Medulla oblongata (tissue), 1 donor: ENCODE results near the gene PRR3.

Experiments
- DNase-seq: peaks from one replicate; pipeline ENCODE4 v3.0.0-alpha.2; 2015; ENCODE audit errors: extremely low spot score

The PRR3 gene

DNA sequence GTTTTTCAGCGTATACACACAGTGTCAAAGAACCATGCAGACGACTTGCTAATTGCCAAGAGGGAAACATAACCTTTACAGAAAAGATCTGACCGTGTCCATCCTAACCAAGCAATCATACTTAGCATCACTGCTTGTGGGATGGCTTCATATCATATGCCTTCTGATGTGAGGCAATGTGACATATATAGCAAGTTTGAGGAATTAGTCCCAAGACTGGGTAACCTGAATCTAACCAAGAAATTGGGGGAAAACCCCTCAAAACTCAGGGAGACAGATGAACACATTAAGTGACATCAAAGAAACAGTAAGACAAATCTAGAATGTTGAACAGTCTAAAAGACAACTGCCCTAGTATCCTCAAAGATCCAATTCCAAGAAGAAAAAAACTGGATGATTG lies 19.2 kb upstream of the PRR3 start:
- no peak for DNase-seq

DNA sequence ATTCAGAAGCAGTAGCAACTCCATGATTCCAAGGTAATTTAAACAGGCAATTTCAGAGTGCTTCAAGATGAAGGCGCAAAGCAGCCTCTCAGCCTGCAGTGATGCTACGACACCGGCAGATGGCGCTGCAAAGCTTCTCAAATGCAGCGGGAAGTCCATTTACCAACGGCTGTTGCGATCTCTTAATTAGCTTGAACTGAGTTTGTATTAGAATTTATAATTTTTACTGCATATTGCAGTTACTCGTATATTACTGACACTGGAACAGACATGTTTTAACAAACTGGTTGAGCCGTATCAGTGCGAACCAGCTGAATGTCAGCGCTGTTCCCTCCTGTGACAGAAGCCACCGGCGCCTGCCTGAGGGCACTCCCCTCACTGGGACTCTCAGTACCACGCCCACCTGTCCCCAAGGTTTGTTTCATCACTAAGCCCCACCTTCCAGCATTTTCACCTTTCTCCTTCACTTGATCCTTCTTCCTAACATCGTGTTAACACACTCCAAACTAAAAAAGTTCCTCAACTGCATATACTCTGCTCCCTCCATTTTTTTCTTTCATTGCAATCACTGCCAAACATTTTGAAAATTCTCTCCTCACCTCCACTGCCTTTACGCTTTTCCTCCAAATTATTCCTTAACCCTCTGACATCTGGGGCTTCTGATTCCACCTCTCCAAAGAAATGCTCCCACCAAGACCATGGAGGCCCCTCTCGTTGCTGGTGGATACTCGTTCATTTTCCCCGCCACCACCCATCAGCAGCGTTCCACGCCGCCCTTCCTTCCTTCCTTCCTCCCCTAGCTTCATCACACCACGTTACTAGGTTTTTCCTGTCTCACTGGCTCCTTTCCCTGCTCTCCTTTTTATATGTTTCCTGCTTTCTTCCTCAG lies 15.3 kb upstream of the PRR3 start:
- peak; percentile 90 for DNase-seq

DNA sequence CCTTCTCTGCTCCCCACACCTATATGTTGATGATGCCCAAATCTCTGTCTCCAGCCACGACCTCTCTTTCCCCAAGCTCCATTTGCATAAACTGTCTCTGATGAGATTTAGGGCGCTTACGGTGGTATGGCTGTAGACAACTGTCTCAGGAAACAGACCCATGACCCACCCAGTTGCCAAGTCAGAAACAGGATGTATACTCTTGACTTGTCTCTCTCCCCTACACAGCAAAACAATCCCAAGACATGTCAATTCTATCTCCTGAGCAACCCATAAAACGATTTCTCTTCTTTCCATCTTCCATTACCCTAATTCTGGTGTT lies 14.7 kb upstream of the PRR3 start:
- no peak for DNase-seq

DNA sequence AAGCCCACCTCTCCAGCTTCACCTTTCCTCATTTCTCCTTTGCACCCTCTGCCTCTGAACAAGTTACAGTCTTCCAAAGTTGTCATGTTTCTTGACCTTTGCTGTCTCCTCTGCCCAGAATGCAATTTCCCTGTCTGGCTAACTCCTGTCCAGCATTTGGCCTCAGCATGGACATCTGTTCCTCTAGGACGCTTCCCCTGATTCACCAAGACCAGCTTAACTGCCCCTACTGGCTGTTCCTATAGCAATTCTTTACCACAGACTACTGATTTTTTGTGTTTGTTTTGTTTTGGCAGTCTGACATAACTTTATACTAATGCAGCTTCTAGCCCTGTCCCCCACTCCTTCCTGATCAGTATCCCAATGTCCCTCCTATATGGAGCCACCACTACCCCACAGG lies 14.2 kb upstream of the PRR3 start:
- DNase-seq: no peak

DNA sequence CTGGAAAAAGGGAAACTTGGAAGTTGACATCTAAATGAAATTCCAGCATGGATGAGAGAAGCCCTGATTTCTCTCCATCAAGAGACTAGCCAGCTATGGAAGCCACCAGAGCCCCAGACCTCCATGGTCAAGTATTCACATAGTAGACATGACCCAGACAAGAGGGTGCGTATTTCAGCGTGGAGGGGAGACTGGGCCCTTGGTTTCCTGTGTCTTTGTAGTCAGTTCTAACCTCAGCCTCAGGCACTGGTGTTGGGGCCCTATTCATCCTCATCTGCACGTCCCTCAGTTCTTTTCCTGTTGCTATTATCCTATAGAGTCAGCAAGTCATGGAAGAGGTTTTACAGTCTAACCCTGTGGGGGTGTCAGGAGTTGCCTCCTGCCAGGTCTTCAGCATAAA lies 13.3 kb upstream of the PRR3 start:
- DNase-seq: no peak

DNA sequence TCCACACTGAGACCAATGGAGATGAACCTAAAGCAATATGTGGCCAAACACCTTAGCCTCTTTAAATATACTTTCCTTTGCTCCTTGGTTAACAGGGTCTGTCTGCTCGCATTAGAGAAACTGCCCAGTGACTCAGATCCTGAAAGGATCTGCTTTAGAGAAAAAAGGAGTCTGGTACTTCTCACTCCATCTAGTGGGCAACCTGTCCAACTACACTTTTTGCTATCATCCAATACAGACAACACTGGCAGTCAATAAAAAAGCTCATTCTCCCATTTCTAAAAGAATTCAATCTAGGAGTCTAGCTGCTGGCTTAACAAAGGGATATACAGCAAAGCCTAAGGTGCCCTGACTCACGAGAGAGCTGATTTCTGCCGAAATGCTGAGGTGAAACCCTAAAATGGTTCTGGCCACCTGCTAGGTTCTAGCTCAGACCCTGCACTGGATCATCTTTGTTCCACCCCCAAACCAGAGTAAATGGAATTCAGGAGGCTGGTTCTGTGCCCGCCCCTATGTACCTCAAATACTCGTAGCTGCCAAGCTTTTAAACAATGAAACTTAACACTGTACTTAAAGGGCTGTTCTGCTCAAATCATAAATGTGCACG lies 12.3 kb upstream of the PRR3 start:
- peak; percentile 74 for DNase-seq

DNA sequence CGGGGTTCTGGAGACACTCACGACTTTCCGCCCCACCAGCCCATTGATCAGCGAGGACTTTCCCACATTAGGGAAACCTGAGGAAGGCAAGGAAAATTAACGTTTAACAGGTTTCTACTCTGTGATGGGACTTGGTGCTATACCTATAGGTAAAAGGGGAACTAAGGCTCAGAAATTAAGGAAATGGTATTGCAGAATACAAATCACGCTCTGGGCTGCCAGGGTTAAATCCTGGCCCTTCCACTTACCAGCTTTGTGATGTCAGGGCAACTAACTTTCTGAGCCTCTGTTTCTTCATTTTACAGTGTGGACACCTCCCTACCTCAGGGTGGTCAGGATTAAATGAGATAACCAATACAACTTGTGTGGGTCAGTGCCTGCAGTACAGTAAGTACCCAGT lies 9.6 kb upstream of the PRR3 start:
- DNase-seq: no peak

DNA sequence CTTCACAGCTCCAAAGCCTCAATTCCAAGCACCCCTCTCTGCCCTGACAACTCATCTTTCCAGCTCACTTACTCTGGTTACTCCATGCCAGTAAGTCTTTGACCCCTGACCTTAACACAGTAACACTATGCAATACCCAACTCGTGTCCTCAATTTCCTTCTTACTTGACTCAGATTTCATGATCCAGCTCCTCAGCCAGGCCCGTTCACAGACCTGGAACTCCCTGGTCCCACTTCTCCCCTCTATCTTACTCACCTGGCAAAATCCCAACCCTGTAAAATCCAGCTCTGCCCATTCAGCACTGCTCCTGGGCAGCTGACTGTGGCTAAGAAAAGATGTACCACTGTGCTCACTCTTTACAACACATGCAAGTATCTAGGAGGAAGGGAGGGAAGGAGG lies 8.7 kb upstream of the PRR3 start:
- DNase-seq: no peak

DNA sequence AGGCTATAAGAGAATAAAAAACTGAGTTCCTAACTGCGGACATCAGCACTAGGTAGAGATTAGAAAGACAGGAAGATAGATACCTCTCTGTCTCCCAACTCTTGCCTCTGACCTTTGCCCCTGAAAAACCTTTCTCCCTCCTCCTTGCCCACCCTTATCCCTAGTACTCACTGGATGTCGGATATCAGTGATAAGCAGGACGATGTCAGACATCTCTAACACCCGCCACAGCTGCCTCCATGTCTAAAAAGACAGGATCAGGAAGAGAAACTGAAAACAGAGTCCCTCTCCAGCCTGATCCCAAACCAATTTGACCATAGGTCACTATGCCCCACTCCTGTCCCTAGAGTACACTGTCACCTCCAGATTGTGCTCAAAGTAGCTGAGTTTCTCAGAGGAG lies 2.7 kb upstream of the PRR3 start:
- DNase-seq: no peak

DNA sequence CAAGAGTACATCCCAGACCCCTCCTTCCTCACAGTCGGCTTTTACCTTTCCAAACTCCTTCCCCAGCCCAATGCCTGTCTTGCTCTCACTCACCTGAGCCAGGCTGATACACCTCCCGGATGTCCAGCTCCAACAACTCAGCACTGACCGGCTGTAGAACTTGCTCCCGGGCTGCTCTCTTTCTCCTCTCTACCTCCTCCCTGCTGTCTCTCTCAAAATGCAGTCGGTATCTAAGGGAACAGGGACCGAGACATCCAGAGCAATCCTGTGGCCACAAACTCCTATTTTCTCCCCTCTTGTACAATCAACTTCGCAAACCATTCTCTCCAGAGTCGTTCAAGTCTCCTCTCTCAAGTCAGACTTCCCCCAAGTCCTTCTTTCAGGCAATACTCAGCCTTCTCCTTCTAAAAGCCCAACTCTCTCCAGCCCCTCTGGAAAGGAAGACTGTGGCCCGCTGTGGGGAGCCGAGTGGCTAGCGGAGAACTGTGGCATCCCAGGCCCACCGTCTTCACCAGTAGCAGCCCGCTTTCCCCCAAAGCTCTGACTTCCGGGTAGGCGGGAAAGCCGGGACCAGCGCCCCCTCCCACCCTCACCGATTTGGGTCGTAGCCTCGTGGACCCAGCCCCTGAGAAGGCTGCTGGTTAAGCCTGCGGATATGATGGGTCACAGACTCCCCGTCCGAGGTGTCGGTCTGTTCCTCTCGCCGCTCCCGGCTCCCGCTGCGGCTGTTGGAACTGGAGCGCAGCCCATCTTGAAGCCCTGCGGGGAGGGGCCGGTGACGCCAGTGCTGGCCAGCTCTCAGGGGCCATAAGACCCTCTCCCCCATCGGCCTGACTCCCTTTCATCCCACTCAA lies 1.9 kb upstream of the PRR3 start:
- DNase-seq: peak; percentile 42

DNA sequence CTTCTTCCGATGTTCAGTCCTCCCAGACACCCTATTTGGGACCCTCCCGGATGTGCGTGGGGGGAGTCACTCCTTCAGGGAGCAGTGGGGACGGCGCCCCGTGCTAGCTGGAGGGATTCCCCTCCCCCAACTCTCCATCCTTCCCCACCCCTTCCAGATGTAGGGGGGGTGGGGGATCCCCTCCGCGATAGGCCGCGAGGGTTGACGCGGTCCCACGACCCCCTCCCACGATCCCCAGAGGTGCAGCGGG lies 1.4 kb upstream of the PRR3 start:
- no peak for DNase-seq

DNA sequence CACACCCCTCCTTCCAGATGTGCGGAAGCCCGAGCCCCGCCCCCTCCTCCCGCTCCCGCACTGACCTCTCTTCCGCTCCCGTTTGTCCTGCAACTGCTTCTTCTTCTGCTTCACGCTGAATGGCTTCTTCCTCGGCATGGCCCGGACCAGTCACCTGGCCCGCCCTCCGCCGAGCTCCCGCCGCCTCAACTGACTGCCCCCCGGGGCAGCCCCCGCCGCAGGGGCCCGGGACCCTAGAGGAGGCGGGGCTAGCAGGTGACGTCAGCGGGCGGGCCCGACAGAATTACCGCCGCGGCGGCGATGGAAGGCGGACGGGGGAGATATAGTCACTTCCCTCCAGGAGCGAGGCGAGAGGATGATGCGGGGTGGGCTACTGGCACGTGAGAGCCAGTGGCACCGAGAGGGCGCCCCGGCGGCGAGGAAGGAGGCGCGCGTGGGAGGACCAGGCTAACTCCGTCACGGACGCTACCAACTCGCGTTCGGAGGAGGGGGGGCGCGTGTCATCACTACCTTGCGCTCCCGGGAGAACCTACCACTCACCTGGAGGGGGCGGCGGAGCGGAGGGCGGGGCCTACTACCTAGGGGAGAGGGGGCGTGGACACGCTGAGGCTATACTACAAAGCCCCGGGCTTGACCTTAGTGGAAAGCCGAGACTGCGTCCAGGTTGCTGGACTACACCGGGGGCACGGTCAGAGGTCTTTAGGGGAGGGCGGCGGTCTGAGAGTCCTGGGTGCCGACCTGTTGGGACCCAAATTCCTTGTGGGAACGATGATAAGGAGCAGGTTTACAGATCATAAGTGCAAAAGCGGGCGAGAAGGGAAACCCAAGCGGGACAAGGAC lies 809 bp upstream of the PRR3 start, which contains the start of gene GNL1:
Gene GNL1, minus strand, starts transcription at position 424 of the 840 bp plus-strand sequence. Its CDS starts 286 bp downstream, at position 138.
- DNase-seq: peak; percentile 86

DNA sequence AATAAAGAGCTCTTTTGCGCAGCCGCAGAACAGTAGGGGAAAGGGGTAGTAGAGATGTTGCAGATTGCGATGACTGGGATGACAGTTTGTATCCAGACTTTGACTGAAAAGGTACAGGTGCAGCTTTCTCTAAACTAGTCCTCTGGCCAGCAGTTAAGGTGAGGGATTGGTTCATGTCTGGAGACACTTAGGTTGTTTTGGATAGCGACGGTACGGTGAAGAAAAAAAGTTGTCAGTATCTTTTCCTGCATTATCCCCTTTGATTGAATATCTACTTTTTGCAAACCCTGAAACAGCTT lies 537 bp downstream of the PRR3 start:
- no peak for DNase-seq

DNA sequence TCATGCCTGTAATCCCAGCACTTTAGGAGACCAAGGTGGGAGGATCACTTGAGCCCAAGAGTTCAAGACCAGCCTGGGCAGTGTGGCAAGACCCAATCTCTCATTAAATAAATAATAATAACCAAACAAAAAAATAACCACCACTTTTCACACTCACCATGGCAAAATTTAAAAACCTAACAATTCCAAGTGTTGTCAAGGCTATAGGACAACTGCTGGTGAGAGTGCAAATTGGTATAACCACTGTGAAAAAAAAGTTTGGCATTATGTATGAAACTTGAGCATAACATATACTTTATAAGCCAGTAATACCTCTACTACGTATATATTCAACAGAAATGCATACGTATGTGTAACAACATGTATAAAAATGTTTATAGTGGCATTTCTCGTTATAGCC lies 3.8 kb downstream of the PRR3 start:
- no peak for DNase-seq

DNA sequence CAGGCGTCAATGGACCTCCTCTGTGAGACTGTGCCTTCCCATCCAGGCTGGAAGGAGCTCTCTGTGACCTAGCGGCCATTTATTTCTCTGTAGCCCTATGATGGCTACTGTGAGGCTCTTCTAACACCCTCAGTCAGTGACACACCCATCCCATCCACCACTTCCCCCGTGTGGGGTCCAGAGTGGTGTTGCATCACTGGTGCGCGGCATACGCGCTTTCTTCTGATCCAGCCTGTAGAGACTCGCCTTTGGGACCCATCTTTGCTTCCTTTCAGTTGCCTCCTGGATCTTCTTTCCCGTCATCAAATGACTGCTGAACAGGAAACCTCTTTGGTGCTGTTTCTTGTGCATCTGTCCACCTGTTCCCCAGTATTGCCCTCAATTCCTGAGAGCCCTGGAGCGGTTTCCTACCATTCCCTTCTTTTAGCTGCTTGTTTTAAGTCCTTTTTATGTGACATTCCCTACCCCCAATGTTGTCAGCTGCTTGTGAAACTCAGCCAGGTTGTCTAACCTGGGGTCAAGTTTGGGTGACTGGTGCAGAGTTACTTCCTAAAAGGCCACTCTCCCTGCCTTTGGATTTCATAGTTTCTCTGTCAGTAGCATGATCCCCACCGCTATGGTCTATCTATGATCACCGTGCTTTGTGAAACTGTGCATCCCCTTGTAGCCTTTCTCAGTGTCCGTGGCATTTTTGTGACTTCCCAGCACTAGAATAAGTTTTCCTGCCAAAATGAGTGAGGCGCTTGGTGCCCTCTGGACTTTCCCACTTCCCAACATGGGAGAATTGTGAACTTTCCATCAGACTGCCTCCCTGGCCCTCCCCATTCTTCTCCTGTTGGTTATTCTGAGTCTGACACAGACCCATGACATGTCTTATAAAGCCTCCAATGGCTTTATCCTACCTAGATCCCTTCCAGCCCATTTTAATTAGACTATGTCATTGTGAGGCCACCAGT lies 5.7 kb downstream of the PRR3 start:
- no peak for DNase-seq

DNA sequence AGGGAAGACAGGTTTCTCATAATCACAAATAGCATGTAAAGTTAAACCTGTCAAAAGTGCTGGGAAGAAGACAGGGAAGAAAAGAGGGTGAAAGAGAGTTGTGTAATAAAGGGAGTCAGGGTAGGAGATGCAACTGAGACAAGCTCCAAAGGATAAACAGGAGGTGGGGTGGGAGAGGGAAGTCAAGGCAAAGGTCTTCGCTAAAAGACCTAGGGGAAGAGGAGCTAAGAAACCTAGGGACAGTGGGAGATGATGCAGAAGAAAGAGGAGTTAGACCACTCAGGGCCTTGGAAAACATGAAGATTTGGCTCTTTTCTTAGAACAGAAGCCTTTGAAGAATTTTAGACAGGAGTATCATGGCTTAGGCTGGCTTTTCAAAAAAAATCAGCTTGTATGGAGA lies 7.0 kb downstream of the PRR3 start:
- DNase-seq: no peak

DNA sequence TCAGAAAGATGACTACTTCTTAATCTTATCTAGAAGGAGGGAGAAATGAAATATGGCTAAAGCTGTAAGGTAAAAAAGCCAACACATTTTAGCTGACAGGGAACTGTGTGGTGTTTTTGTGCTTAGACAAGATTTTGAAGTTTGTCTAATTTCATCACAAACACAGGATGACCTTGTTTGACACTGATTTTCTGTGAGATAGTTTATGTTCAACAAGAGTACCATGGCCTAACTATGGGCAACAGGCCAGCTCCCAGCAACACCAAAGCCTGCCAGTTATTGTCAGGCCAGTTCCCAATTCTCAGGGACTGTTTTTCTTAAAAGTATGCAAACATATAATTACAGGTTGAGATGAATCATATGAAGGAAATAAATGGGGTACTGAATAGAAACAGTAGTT lies 8.7 kb downstream of the PRR3 start:
- DNase-seq: no peak

DNA sequence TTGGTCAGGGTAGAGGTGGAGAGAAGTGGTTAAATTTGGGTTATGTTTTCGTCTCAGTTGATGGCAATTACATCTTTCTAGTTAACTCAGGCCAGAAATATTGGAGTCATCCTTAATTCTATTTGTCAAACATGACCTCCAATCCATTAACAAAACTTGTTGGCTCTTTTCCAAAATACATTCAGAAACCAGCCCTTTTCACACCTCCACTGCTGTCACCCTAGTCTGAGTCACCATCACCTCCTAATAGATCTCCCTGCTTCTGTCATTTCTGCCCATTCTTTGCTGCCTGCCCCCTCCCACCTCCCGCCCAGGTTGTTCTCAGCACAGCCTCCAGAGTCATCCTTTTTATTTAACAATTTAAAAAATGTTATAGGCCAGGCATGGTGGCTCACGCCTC lies 11.2 kb downstream of the PRR3 start:
- no peak for DNase-seq

DNA sequence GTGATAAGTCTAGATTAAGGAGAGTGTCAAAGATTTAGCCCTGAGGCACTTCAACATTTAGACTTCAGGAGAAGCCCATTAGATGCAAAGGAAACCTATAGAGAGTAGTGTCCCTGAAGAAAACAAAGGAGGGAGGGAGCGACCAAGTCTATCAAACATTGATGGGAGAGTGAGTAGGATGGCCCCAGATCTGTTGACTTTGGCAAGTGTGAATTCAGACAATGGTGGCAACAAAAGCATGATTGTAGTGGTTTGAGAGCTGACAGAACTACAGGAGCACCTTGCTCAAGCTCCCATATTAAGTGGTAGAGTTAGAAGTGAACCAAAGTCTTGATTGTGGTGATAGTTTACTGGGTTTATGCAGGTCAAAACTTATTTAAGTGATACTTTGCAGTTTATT lies 13.2 kb downstream of the PRR3 start:
- no peak for DNase-seq

DNA sequence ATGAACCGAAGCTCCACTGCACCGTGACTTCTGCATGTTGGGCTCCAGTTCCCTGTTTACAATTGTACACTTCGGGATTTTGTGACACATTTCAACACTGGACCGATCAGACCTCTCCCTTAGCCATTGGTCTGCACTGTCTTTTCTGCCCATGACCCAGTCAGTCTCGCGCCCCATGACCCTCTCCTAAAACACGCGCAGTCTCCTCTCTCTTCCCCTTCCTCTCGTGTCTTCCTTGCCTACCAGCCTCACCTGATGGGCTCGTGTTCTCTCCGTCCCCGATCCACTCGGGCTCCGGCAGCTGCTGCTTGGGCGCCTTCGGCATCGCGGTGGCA lies 13.6 kb downstream of the PRR3 start:
- DNase-seq: no peak

DNA sequence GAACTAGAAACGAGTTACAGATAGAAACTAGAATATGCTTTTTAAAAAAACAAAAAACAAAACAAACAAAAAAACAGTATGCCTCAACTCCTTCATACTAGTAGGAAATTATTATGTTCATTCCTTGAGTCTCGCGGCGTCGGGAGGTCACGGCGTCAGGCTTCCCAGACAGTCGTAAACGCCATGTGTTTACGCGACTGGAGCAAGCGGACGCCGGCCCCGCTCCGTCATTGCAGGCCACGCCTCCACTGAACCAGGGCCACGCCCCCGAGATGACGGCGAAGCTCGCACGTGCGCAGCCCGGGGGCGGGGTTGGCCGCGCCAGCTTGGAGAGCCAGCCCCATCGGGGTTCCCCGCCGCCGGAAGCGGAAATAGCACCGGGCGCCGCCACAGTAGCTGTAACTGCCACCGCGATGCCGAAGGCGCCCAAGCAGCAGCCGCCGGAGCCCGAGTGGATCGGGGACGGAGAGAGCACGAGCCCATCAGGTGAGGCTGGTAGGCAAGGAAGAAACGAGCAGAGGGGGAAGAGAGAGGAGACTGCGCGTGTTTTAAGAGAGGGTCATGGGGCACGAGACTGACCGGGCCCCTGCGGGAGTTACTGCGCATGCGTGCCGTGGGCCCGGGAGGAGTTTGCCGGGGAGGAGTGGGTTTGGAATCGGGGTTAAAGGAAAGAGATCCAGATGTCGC lies 14.1 kb downstream of the PRR3 start, which contains the start of gene ABCF1:
Gene ABCF1, plus strand, starts transcription at position 368 of the 687 bp plus-strand sequence. Its CDS starts 46 bp downstream, at position 414.
- DNase-seq: peak; percentile 98
